HepG2 (cell line): ENCODE data around the gene SERINC2. TPM values are rescaled to one million over a fixed set of nuclear protein-coding genes. Genes with fewer than 3 reads are reported as not detected.

ENCODE experiments used
- CREB1 ChIP-seq, 2 experiments: fragments of 450-650 bp in 1 of 2; IDR thresholded peaks; 2 replicates each; pipeline ENCODE4 v1.6.1; 2016 to 2017; ENCODE audit warnings: control low read depth in 1 of 2, mild to moderate bottlenecking in 1 of 2, missing compliant biosample characterization in 1 of 2, missing genetic modification characterization in 1 of 2
- DPF2 ChIP-seq: sonication (generic); formaldehyde crosslinking; IDR thresholded peaks from 2 replicates; pipeline ENCODE4 v1.4.0; 2020; ENCODE audit warnings: mild to moderate bottlenecking, low read depth, missing genetic modification reagents, borderline replicate concordance
- ELF4 ChIP-seq: sonication (generic); formaldehyde crosslinking; IDR thresholded peaks from 2 replicates; pipeline ENCODE4 v1.5.0; 2020; ENCODE audit warnings: missing genetic modification reagents, mild to moderate bottlenecking, moderate library complexity, borderline replicate concordance
- KDM1A ChIP-seq: IDR thresholded peaks from 2 replicates; pipeline ENCODE4 v1.6.1; 2016; ENCODE audit warnings: missing compliant biosample characterization
- KDM5B ChIP-seq: sonication (generic); formaldehyde crosslinking; IDR thresholded peaks from 2 replicates; pipeline ENCODE4 v1.4.0; 2020; ENCODE audit warnings: missing genetic modification reagents, mild to moderate bottlenecking, borderline replicate concordance
- MED1 ChIP-seq: sonication (generic); formaldehyde crosslinking; IDR thresholded peaks from 2 replicates; pipeline ENCODE4 v1.4.0; 2020; ENCODE audit warnings: missing genetic modification reagents
- NPAS2 ChIP-seq: sonication (generic); formaldehyde crosslinking; IDR thresholded peaks from 2 replicates; pipeline ENCODE4 v1.8.0; 2022; ENCODE audit warnings: mild to moderate bottlenecking, missing genetic modification reagents, borderline replicate concordance
- RARA ChIP-seq: IDR thresholded peaks from 2 replicates; pipeline ENCODE4 v1.6.1; 2016; ENCODE audit warnings: missing genetic modification reagents, missing compliant biosample characterization
- RBAK ChIP-seq: sonication (generic); formaldehyde crosslinking; IDR thresholded peaks from 2 replicates; pipeline ENCODE4 v1.5.1; 2020; ENCODE audit warnings: mild to moderate bottlenecking, missing genetic modification reagents
- SETDB1 ChIP-seq: sonication (generic); formaldehyde crosslinking; IDR thresholded peaks from 2 replicates; pipeline ENCODE4 v1.5.1; 2020; ENCODE audit warnings: missing genetic modification reagents, mild to moderate bottlenecking, borderline replicate concordance
- SYNCRIP ChIP-seq: fragments of 200-400 bp; formaldehyde crosslinking; IDR thresholded peaks from 2 replicates; pipeline ENCODE4 v1.6.1; 2018; ENCODE audit warnings: mild to moderate bottlenecking, low read depth, low read length; ENCODE audit not compliant: insufficient read depth
- XBP1 ChIP-seq: sonication (generic); formaldehyde crosslinking; IDR thresholded peaks from 2 replicates; pipeline ENCODE4 v1.5.0; 2020; ENCODE audit warnings: missing genetic modification reagents
- YEATS4 ChIP-seq: sonication (generic); formaldehyde crosslinking; IDR thresholded peaks from 2 replicates; pipeline ENCODE4 v1.4.0; 2020; ENCODE audit warnings: missing genetic modification reagents, borderline replicate concordance
- ZNF225 ChIP-seq: sonication (generic); formaldehyde crosslinking; IDR thresholded peaks from 2 replicates; pipeline ENCODE4 v1.4.0; 2020; ENCODE audit warnings: mild to moderate bottlenecking, missing genetic modification reagents
- ZNF331 ChIP-seq: sonication (generic); formaldehyde crosslinking; IDR thresholded peaks from 2 replicates; pipeline ENCODE4 v1.4.0; 2020; ENCODE audit warnings: missing genetic modification reagents
- ZNF382 ChIP-seq: sonication (generic); formaldehyde crosslinking; IDR thresholded peaks from 2 replicates; pipeline ENCODE4 v1.5.0; 2020; ENCODE audit warnings: missing genetic modification reagents, mild to moderate bottlenecking, borderline replicate concordance
- ZSCAN31 ChIP-seq: sonication (generic); formaldehyde crosslinking; IDR thresholded peaks from 2 replicates; pipeline ENCODE4 v1.5.0; 2020; ENCODE audit warnings: low read depth, mild to moderate bottlenecking, missing genetic modification reagents
- polyA plus RNA-seq, 8 experiments: library from polyadenylated mRNA; depleted of rRNA in 3 of 8; stranded (reverse) in 7 of 8; unstranded in 1 of 8; fragments of >200 nt; fragmentation: Illumina TruSeq in 4 of 8; extraction: Trizol in 4 of 8; gene quantifications; 2 replicates each; pipeline versions ENCODE4 v1.2.1 to v1.2.3, GENCODE V29; 2011 to 2016; ENCODE audit warnings: low read depth in 4 of 8, missing spikeins in 1 of 8, mixed read lengths in 1 of 8; ENCODE audit not compliant: insufficient read depth in 1 of 8
- total RNA-seq, 5 experiments: library from RNA; depleted of rRNA; stranded (reverse); fragments of >200 nt; fragmentation: Illumina TruSeq; extraction: Trizol; gene quantifications; 2 replicates each; pipeline ENCODE4 v1.2.3, GENCODE V29; 2016; ENCODE audit warnings: low read depth in 1 of 5
- TF ChIP-seq, protein P1 (sequence below): sonication (generic); formaldehyde crosslinking; IDR thresholded peaks from 2 replicates; pipeline ENCODE4 v1.5.1; 2020; ENCODE audit warnings: missing genetic modification reagents, mild to moderate bottlenecking, borderline replicate concordance
- TF ChIP-seq, protein P2 (sequence below): sonication (generic); formaldehyde crosslinking; IDR thresholded peaks from 2 replicates; pipeline ENCODE4 v1.4.0; 2020; ENCODE audit warnings: missing genetic modification reagents
- TF ChIP-seq, protein P3 (sequence below): sonication (generic); formaldehyde crosslinking; IDR thresholded peaks from 2 replicates; pipeline ENCODE4 v1.4.0; 2020; ENCODE audit warnings: missing genetic modification reagents, borderline replicate concordance

The SERINC2 gene
- total and polyA plus RNA-seq, 2 of the 13 experiments (the other 11 are each of a cell fraction or from before 2014, with no cell fraction given), result 4.8 to 126 TPM

DNA sequence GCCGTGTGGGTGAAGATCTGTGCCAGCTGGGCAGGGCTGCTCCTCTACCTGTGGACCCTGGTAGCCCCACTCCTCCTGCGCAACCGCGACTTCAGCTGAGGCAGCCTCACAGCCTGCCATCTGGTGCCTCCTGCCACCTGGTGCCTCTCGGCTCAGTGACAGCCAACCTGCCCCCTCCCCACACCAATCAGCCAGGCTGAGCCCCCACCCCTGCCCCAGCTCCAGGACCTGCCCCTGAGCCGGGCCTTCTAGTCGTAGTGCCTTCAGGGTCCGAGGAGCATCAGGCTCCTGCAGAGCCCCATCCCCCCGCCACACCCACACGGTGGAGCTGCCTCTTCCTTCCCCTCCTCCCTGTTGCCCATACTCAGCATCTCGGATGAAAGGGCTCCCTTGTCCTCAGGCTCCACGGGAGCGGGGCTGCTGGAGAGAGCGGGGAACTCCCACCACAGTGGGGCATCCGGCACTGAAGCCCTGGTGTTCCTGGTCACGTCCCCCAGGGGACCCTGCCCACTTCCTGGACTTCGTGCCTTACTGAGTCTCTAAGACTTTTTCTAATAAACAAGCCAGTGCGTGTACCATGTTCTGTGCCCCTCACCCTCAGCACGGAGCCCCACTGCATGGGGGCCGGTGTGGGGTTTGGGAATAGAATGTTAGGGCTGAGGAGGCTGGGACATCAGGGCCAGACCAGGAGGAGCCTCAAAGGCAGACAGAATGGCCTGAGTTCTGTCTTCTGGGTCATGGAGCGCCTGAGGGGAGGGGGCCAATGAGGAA, 21.3 kb downstream of the SERINC2 start (continued):
- TF ChIP-seq ZNF382 (CRISPR knock-in tag), result no peak
- no peak for TF ChIP-seq RBAK (CRISPR knock-in tag)
- TF ChIP-seq ELF4 (CRISPR knock-in tag), result no peak
- TF ChIP-seq ZSCAN31 (CRISPR knock-in tag), result peak; percentile 40
- peak; percentile 100 for TF ChIP-seq MED1 (CRISPR knock-in tag)
- no peak for TF ChIP-seq SYNCRIP
- TF ChIP-seq, protein P1, sequence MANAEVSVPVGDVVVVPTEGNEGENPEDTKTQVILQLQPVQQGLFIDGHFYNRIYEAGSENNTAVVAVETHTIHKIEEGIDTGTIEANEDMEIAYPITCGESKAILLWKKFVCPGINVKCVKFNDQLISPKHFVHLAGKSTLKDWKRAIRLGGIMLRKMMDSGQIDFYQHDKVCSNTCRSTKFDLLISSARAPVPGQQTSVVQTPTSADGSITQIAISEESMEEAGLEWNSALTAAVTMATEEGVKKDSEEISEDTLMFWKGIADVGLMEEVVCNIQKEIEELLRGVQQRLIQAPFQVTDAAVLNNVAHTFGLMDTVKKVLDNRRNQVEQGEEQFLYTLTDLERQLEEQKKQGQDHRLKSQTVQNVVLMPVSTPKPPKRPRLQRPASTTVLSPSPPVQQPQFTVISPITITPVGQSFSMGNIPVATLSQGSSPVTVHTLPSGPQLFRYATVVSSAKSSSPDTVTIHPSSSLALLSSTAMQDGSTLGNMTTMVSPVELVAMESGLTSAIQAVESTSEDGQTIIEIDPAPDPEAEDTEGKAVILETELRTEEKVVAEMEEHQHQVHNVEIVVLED, result no peak
- no peak for TF ChIP-seq KDM1A (CRISPR knock-in tag)
- no peak for TF ChIP-seq CREB1 (IDR thresholded peaks at IDR 0.05)
- TF ChIP-seq CREB1 (CRISPR knock-in tag; IDR thresholded peaks at IDR 0.05), result peak; percentile 42; the same call in 1 of the 2 replicates
- TF ChIP-seq NPAS2 (CRISPR knock-in tag), result no peak
- no peak for TF ChIP-seq SETDB1 (CRISPR knock-in tag)
- peak; percentile 90 for TF ChIP-seq RARA (CRISPR knock-in tag)
- no peak for TF ChIP-seq ZNF225 (CRISPR knock-in tag)
- TF ChIP-seq, protein P2, sequence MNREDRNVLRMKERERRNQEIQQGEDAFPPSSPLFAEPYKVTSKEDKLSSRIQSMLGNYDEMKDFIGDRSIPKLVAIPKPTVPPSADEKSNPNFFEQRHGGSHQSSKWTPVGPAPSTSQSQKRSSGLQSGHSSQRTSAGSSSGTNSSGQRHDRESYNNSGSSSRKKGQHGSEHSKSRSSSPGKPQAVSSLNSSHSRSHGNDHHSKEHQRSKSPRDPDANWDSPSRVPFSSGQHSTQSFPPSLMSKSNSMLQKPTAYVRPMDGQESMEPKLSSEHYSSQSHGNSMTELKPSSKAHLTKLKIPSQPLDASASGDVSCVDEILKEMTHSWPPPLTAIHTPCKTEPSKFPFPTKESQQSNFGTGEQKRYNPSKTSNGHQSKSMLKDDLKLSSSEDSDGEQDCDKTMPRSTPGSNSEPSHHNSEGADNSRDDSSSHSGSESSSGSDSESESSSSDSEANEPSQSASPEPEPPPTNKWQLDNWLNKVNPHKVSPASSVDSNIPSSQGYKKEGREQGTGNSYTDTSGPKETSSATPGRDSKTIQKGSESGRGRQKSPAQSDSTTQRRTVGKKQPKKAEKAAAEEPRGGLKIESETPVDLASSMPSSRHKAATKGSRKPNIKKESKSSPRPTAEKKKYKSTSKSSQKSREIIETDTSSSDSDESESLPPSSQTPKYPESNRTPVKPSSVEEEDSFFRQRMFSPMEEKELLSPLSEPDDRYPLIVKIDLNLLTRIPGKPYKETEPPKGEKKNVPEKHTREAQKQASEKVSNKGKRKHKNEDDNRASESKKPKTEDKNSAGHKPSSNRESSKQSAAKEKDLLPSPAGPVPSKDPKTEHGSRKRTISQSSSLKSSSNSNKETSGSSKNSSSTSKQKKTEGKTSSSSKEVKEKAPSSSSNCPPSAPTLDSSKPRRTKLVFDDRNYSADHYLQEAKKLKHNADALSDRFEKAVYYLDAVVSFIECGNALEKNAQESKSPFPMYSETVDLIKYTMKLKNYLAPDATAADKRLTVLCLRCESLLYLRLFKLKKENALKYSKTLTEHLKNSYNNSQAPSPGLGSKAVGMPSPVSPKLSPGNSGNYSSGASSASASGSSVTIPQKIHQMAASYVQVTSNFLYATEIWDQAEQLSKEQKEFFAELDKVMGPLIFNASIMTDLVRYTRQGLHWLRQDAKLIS (CRISPR knock-in tag), result no peak
- TF ChIP-seq ZNF331 (CRISPR knock-in tag), result peak; percentile 99
- peak; percentile 63; the same call in 1 of the 2 replicates for TF ChIP-seq YEATS4 (CRISPR knock-in tag)
- TF ChIP-seq XBP1, result no peak
- peak; percentile 80; the same call in 1 of the 2 replicates for TF ChIP-seq DPF2
- TF ChIP-seq, protein P3, sequence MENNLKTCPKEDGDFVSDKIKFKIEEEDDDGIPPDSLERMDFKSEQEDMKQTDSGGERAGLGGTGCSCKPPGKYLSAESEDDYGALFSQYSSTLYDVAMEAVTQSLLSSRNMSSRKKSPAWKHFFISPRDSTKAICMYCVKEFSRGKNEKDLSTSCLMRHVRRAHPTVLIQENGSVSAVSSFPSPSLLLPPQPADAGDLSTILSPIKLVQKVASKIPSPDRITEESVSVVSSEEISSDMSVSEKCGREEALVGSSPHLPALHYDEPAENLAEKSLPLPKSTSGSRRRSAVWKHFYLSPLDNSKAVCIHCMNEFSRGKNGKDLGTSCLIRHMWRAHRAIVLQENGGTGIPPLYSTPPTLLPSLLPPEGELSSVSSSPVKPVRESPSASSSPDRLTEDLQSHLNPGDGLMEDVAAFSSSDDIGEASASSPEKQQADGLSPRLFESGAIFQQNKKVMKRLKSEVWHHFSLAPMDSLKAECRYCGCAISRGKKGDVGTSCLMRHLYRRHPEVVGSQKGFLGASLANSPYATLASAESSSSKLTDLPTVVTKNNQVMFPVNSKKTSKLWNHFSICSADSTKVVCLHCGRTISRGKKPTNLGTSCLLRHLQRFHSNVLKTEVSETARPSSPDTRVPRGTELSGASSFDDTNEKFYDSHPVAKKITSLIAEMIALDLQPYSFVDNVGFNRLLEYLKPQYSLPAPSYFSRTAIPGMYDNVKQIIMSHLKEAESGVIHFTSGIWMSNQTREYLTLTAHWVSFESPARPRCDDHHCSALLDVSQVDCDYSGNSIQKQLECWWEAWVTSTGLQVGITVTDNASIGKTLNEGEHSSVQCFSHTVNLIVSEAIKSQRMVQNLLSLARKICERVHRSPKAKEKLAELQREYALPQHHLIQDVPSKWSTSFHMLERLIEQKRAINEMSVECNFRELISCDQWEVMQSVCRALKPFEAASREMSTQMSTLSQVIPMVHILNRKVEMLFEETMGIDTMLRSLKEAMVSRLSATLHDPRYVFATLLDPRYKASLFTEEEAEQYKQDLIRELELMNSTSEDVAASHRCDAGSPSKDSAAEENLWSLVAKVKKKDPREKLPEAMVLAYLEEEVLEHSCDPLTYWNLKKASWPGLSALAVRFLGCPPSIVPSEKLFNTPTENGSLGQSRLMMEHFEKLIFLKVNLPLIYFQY (CRISPR knock-in tag), result no peak
- peak; percentile 65; the same call in 1 of the 2 replicates for TF ChIP-seq KDM5B (CRISPR knock-in tag)
